B cell (primary cell): ENCODE results near the gene TARBP2. TPM values are rescaled to one million over a fixed set of nuclear protein-coding genes. Genes with fewer than 3 reads are reported as not detected.
A peak's percentile ranks its signal among the peaks of the same experiment; 100 is the strongest.
"Not testable (repeated sequence)": the region's sequence is repeated elsewhere in the genome, so short reads cannot be mapped to it uniquely, and the experiment has no call there.

Experiments used
- ATAC-seq: fragments of 200-7000 bp; cut with Tn5 transposase; one replicate; pipeline ENCODE4 v1.10.0; 2021; ENCODE audit warnings: low read depth, mild to moderate bottlenecking, moderate number of reproducible peaks, moderate library complexity
- CTCF ChIA-PET: fragments of 350-600 bp; sonication (Branson Sonifier 250); formaldehyde crosslinking; loops from one replicate; lab custom pipeline; 2021; ENCODE audit warnings: antibody characterized with exemption, inconsistent platforms; lab: Charles Lee
- POLR2A ChIA-PET: fragments of 350-600 bp; sonication (Branson Sonifier 250); formaldehyde crosslinking; loops from one replicate; lab custom pipeline; 2021; ENCODE audit warnings: antibody characterized with exemption; lab: Charles Lee
- DNase-seq: peaks from one replicate; pipeline ENCODE4 v3.0.0; 2013
- H2AFZ ChIP-seq: 2 replicates; pipeline ENCODE4 v1.6.1; 2012; ENCODE audit warnings: mild to moderate bottlenecking, low read depth, low read length; ENCODE audit not compliant: insufficient read depth, poor library complexity, severe bottlenecking
- H3K27ac ChIP-seq, 2 donors: 1 replicate in 1 of 2; 2 replicates in 1 of 2; pipeline ENCODE4 v1.5.1; 2012 to 2013; ENCODE audit warnings: low read length in 2 of 2, mild to moderate bottlenecking in 2 of 2, moderate library complexity in 1 of 2
- H3K27me3 ChIP-seq, 4 experiments: fragments of 200-600 bp in 1 of 4; sonication (generic) in 1 of 4; replicated peaks in 1 of 4; 1 replicate in 2 of 4; 2 replicates in 2 of 4; pipeline versions ENCODE4 v1.6.1 to v1.7.0; 2013 to 2016; ENCODE audit warnings: low read length in 3 of 4, mild to moderate bottlenecking in 2 of 4, mixed read lengths in 1 of 4, moderate library complexity in 1 of 4; ENCODE audit not compliant: insufficient read depth in 4 of 4, control insufficient read depth in 3 of 4; ENCODE audit errors: control extremely low read depth in 1 of 4
- H3K36me3 ChIP-seq, 2 experiments: replicated peaks in 1 of 2; 1 replicate in 1 of 2; 2 replicates in 1 of 2; pipeline versions ENCODE4 v1.6.1 to v1.7.1; 2013; ENCODE audit warnings: low read length in 1 of 2; ENCODE audit not compliant: insufficient read depth in 2 of 2, control insufficient read depth in 1 of 2; ENCODE audit errors: control extremely low read depth in 1 of 2, extremely low read depth in 1 of 2
- H3K4me1 ChIP-seq, 2 donors: fragments of 200-600 bp in 1 of 2; sonication (generic) in 1 of 2; 1 replicate in 1 of 2; 2 replicates in 1 of 2; pipeline versions ENCODE4 v1.5.1 to v1.6.1; 2013 to 2017; ENCODE audit warnings: low read length in 2 of 2; ENCODE audit not compliant: control insufficient read depth in 2 of 2, insufficient read depth in 2 of 2
- H3K4me2 ChIP-seq: replicated peaks from 2 replicates; pipeline ENCODE3; 2012; ENCODE audit warnings: mild to moderate bottlenecking, low read depth, low read length; ENCODE audit not compliant: poor library complexity, severe bottlenecking
- H3K4me3 ChIP-seq, 5 experiments: fragments of 200-600 bp in 1 of 5; sonication (generic) in 1 of 5; 1 replicate in 3 of 5; 2 replicates in 2 of 5; pipeline versions ENCODE4 v1.5.1 to v1.7.0; 2011 to 2016; ENCODE audit warnings: low read length in 4 of 5, mild to moderate bottlenecking in 4 of 5, low read depth in 2 of 5, control low read depth in 1 of 5, moderate library complexity in 1 of 5; ENCODE audit not compliant: insufficient read depth in 1 of 5; ENCODE audit errors: control extremely low read depth in 1 of 5, extremely low read depth in 1 of 5
- H3K79me2 ChIP-seq: fragments of 200-600 bp; sonication (generic); one replicate; pipeline ENCODE4 v1.6.0; 2016; ENCODE audit warnings: low read length; ENCODE audit not compliant: control insufficient read depth, insufficient read depth
- H3K9ac ChIP-seq: fragments of 200-600 bp; sonication (generic); 2 replicates; pipeline ENCODE4 v1.6.1; 2017; ENCODE audit warnings: mild to moderate bottlenecking, low read length, moderate library complexity
- H3K9me3 ChIP-seq, 3 donors: one replicate each; pipeline versions ENCODE4 v1.6.1 to v1.7.1; 2013; ENCODE audit warnings: low read length in 2 of 3; ENCODE audit not compliant: control insufficient read depth in 2 of 3, insufficient read depth in 1 of 3; ENCODE audit errors: control extremely low read depth in 1 of 3
- H4K20me1 ChIP-seq: 2 replicates; pipeline ENCODE4 v1.6.0; 2012; ENCODE audit warnings: mild to moderate bottlenecking, low read length; ENCODE audit not compliant: insufficient read depth, control insufficient read depth, poor library complexity, severe bottlenecking
- H3K27ac Mint-ChIP-seq: one replicate; pipeline ENCODE4 v1.8.0; 2021; ENCODE audit warnings: mixed read lengths
- H3K27me3 Mint-ChIP-seq: one replicate; pipeline ENCODE4 v1.8.0; 2021; ENCODE audit warnings: mixed read lengths
- H3K4me1 Mint-ChIP-seq: one replicate; pipeline ENCODE4 v1.8.0; 2021; ENCODE audit warnings: mixed read lengths
- H3K4me3 Mint-ChIP-seq: one replicate; pipeline ENCODE4 v1.8.0; 2021; ENCODE audit warnings: mixed read lengths
- H3K9me3 Mint-ChIP-seq: one replicate; pipeline ENCODE4 v1.8.0; 2022; ENCODE audit warnings: mixed read lengths; ENCODE audit not compliant: insufficient read depth
- CTCF ChIP-seq: fragments of 200-600 bp; IDR thresholded peaks from one replicate; pipeline ENCODE4 v1.8.0; 2022; ENCODE audit warnings: antibody characterized with exemption, mild to moderate bottlenecking
- EZH2 ChIP-seq: IDR thresholded peaks from 2 replicates; pipeline ENCODE4 v1.6.1; 2012; ENCODE audit warnings: borderline replicate concordance, low read depth, mild to moderate bottlenecking, moderate library complexity, low read length; ENCODE audit not compliant: insufficient read depth, poor library complexity, severe bottlenecking
- WGBS: methylation state at CpG from one replicate; pipeline ENCODE4 v1.1.5; 2013; ENCODE audit warnings: missing lambda C conversion rate; ENCODE audit not compliant: insufficient coverage; 5-methylcytosine and 5-hydroxymethylcytosine counted together
- intact Hi-C: fragments of 100-400 bp; cut with micrococcal nuclease; formaldehyde crosslinking; loops from one replicate; pipeline ENCODE4 v1.10.0; 2022
- polyA plus RNA-seq: library from polyadenylated mRNA; depleted of rRNA; stranded (reverse); fragments of >200 nt; gene quantifications from 2 replicates; pipeline ENCODE4 v1.2.3, GENCODE V29; 2012
- total RNA-seq, 2 donors: library from RNA; stranded (reverse); fragments of 120-200 nt in 1 of 2; gene quantifications; 1 replicate in 1 of 2; 2 replicates in 1 of 2; pipeline versions ENCODE4 v1.2.3 to v1.2.4, GENCODE V29; 2013 to 2022

Gene TARBP2
- total and polyA plus RNA-seq, 2 donors (not counting 1 experiment from before 2014, with no cell fraction given), result 41.6 to 47.2 TPM

DNA sequence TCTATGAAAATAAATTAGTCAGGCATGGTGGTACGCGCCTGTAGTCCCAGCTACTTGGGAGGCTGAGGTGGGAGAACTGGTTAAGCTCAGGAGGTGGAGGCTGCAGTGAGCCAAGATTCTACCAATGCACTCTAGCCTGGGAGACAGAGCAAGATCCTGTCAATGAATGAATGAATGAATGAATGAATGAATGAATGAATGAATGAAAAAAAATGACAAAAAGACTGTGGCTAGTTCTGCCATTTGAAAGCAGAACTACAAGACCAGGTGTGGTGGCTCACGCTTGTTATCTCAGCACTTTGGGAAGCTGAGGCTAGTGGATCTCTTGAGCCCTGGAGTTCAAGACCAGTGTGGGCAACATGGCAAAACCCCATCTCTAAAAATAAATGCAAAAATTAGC is 38.4 kb downstream of the TARBP2 start:
- Histone ChIP-seq H4K20me1 (no peaks in the 10 kb centered on the region), H3K36me3 (peaks cover 5 to 59% of the 10 kb centered on the region in 2 experiments), H3K79me2 (no peaks in the 10 kb centered on the region), H3K4me3 (no peak overlapping the region), H3K27me3 (no peaks in the 10 kb centered on the region), H3K4me1 (no peaks in the 10 kb centered on the region), H3K27ac (no peak overlapping the region), H2AFZ (no peak overlapping the region), H3K9ac (no peak overlapping the region), H3K9me3 (no peaks in the 10 kb centered on the region), H3K4me2 (no peak overlapping the region)
- ChIA-PET CTCF (interaction anchor here (1.3 kb wide), 1 partner anchor 136 kb away, joined by 4 read pairs; the partner anchor contains the start of gene ATP5MC2), POLR2A (no interaction called here)
- H3K27me3 Mint-ChIP-seq, result no peaks in the 10 kb centered on the region
- intact Hi-C loops, result no loop called here
- WGBS, result 93% methylated on average over 3 of the region's 3 CpGs
- no peak for DNase-seq
- no peak for TF ChIP-seq EZH2
- no peak for TF ChIP-seq CTCF
- no peaks in the 10 kb centered on the region for H3K9me3 Mint-ChIP-seq
- ATAC-seq, result no peak
- H3K4me3 Mint-ChIP-seq, result no peak overlapping the region
- peaks cover 5% of the 10 kb centered on the region for H3K4me1 Mint-ChIP-seq
- no peak overlapping the region for H3K27ac Mint-ChIP-seq

GRCh38 chr12:53543539-53543938 is 42.5 kb downstream of the TARBP2 start:
- Histone ChIP-seq H3K36me3 (peaks cover 0 to 40% of the 10 kb centered on the region in 2 experiments), H3K79me2 (no peaks in the 10 kb centered on the region), H3K4me3 (no peak overlapping the region), H3K4me1 (no peaks in the 10 kb centered on the region), H3K9ac (no peak overlapping the region), H3K27ac (peak overlapping the region in 1 of 2 donors; percentile 44), H3K27me3 (no peaks in the 10 kb centered on the region), H2AFZ (peak overlapping the region; percentile 35), H4K20me1 (no peaks in the 10 kb centered on the region), H3K4me2 (no peak overlapping the region), H3K9me3 (no peaks in the 10 kb centered on the region)
- ChIA-PET CTCF (interaction anchor here (0.8 to 4.6 kb wide), 6 partner anchors 10 to 203 kb away, joined by 3 to 58 read pairs (median 9); partner anchors contain the start of gene ATP5MC2), POLR2A (interaction anchor here (1.8 kb wide), 1 partner anchor 132 kb away, joined by 5 read pairs; the partner anchor contains the start of gene ATP5MC2)
- DNase-seq (peak; percentile 61), ATAC-seq (peak; percentile 81)
- Mint-ChIP-seq H3K4me1 (peaks cover 5% of the 10 kb centered on the region), H3K27ac (peak overlapping the region; percentile 5), H3K4me3 (no peak overlapping the region), H3K27me3 (no peaks in the 10 kb centered on the region), H3K9me3 (no peaks in the 10 kb centered on the region)
- TF ChIP-seq CTCF, result peak; percentile 71
- no peak for TF ChIP-seq EZH2
- 100% methylated on average over 1 of the region's 5 CpGs for WGBS
- intact Hi-C loops, result loop anchor here (1.0 to 2.0 kb wide), 2 partner anchors 133 to 203 kb away; partner anchors contain the start of gene ATP5MC2

DNA sequence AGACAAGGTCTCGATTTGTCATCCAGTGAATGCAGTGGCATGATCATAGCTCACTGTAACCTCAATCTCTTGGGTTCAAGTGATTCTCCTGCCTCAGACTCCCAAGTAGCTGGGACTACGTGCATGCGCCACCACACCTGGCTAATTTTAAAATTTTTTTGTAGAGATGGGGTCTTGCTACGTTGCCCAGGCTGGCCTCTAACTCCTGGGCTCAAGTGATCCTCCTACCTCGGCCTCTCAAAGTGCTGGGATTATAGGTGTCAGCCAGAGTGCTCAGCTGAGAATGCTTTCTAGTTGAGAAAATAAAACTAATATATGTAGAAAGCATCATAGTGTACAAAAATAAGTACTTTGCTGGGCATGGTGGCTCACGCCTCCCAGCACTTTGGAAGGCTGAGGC is 47.3 kb downstream of the TARBP2 start:
- H3K79me2 ChIP-seq, H3K27me3 ChIP-seq, H3K4me1 Mint-ChIP-seq, H2AFZ ChIP-seq, H3K9me3 Mint-ChIP-seq, H3K9ac ChIP-seq, H3K9me3 ChIP-seq, H3K27me3 Mint-ChIP-seq, intact Hi-C loops, H4K20me1 ChIP-seq, H3K4me2 ChIP-seq, POLR2A ChIA-PET, H3K4me3 ChIP-seq, ATAC-seq, H3K27ac Mint-ChIP-seq, H3K4me3 Mint-ChIP-seq, DNase-seq, H3K27ac ChIP-seq, H3K4me1 ChIP-seq: not testable (repeated sequence)
- CTCF ChIA-PET, result interaction anchor here (0.7 to 1.2 kb wide), 2 partner anchors 129 to 208 kb away, joined by 3 read pairs; no protein-coding TSS in a partner anchor
- peaks cover 0 to 38% of the 10 kb centered on the region in 2 experiments for H3K36me3 ChIP-seq
- 100% methylated on average over 4 of the region's 6 CpGs for WGBS
